Medulla oblongata (tissue), 1 donor: ENCODE results near the gene STK32C.
"Not testable (repeated sequence)": the region's sequence is repeated elsewhere in the genome, so short reads cannot be mapped to it uniquely, and the experiment has no call there.

Experiments used
- DNase-seq: peaks from one replicate; pipeline ENCODE4 v3.0.0-alpha.2; 2015; ENCODE audit errors: extremely low spot score

The STK32C gene

GRCh38 chr10:132267916-132268315 is 39.8 kb downstream of the STK32C start:
- not testable (repeated sequence) for DNase-seq

GRCh38 chr10:132266594-132267161 is 41.1 kb downstream of the STK32C start:
- DNase-seq: no peak

- peak; percentile 9 for DNase-seq
Observed at GRCh38 chr10:132265890-132266496, 41.8 kb downstream of the STK32C start.

GRCh38 chr10:132264966-132265889 is 42.5 kb downstream of the STK32C start:
- DNase-seq: peak; percentile 48

DNA sequence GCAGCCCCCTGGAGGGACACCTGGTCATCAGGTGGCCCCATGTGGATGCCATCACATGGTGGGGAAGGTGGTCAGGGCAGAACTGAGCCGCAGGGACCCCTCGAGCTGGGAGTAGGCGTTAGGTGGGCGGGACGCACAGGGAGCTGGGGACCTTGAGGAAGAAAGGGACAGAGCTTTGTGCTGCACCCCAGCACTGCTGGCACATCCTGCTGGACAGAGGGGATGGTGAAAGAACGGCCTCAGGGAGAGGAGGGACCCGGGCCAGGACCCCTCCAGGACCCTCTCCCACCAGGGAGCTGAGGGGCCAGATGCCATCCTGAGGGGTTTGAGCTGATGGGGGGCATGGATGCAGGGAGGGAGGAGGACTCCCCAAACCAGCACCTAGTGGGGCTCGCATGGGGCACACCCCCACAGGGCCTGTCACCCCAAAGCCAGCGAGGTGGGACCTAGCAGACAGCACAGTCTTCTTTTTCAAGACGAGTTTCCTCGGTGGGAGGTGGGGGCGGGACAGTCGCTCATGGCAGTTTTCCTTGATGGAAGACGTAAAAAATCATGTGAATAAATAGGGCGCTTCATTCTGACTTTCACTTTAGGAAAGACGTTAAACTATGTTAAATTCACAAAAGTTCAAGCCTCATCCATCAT is 43.3 kb downstream of the STK32C start:
- DNase-seq: no peak

GRCh38 chr10:132263866-132264265 is 43.9 kb downstream of the STK32C start:
- DNase-seq: peak; percentile 16

GRCh38 chr10:132259702-132260482 is 47.9 kb downstream of the STK32C start:
- peak; percentile 25 for DNase-seq

GRCh38 chr10:132258423-132258822 is 49.3 kb downstream of the STK32C start:
- DNase-seq: no peak

GRCh38 chr10:132257907-132258306 is 49.8 kb downstream of the STK32C start:
- DNase-seq: no peak

GRCh38 chr10:132257271-132257670 is 50.5 kb downstream of the STK32C start:
- DNase-seq: no peak

GRCh38 chr10:132256866-132257265 is 50.9 kb downstream of the STK32C start:
- no peak for DNase-seq

DNA sequence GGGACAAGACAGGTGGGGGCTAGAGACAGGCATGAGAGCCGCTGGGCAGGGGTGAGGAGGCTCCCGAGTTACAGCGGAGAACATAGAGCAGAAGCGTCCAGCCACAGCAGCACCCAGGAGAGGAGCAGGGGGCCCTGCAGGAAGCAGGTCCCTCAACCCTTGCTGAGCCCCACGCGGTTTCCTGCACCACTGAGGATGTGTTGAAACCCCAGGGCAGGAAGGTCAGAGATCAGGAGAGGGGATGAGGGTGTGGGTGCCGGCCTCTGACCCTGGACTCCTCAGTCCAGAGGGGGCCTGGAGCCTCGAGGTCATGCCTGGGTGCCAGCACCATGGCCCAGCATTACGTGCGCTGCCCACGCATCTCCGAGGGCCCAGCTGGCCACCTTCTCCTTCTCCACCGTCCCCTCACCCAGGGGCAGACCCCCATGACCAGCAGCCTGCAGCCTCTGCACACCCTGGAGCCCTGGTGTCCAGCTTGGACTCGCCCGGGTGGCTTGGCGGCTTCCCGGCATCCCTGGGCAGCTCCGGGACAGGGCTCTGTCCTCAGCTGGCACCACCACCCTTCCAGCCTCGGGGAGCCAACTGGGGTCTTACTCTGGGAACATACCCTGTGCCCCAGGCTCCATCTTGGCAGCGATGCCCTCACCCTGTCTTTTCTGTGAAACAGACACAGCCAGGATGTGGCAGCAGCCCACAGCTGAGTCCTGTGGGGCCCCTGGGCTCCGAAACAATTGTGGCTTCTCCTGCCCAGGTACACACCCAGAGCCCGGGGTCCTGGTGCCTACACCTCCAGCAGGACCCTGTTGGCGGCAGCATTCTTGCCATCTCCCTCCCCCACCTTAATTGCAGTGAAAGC is 52.0 kb downstream of the STK32C start:
- no peak for DNase-seq

DNA sequence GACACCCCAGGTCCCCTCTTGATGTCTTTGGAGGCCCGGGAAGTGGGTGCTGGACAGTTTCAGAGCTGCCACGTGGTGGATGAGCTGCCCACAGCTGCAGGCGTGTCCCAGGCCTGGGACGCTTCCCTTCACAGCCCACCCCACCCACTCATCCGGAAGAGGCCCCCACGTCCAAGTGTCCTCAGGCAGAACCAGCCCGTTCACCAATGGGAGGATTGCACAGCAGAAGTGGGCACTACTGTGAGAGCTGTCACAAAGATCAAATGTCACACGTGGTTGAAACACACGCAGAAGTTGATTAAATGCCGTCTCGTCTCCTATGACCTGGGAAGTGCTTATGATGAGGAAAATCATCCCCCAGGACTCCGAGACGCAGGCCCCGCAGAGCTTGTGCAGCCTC is 52.9 kb downstream of the STK32C start:
- no peak for DNase-seq

- DNase-seq: no peak
Observed at GRCh38 chr10:132253092-132253687, 54.6 kb downstream of the STK32C start.

DNA sequence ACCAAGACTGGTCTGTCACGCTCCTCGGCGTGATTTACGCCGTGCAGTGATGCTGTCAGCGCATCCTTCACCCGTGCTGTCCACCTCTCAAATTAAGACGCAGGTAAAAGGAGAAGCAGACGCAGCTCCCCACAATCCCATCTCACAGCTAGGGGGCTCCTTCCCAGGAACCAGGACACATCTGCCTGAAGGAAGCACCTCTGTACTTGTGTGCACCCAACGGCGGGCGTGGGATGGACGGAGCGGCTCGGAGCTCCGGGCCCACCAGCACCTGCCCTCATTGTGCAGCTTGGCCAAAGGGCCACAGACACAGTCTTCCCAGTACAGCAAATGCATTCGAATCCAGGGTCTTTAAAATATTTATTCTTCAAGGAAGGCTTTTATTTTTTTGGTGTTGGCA is 55.3 kb downstream of the STK32C start:
- no peak for DNase-seq

DNA sequence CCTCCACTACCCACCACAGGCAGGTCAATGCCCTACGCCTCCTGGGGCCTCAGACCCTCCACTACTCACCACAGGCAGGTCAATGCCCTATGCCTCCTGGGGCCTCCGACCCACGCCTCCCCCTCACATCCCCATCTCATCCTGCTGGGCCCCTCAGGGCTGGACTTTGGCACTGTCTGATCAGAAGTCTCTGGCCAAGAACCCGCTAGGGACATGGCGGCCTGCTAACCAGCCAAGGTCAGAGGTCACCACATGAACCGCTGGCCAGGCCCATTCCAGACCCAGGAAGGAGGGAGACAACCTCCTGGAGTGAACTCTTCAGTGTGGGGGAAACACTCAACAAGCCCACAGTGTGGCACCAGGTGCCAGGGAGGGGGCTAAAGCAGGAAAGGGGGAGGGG is 55.8 kb downstream of the STK32C start:
- DNase-seq: no peak

DNA sequence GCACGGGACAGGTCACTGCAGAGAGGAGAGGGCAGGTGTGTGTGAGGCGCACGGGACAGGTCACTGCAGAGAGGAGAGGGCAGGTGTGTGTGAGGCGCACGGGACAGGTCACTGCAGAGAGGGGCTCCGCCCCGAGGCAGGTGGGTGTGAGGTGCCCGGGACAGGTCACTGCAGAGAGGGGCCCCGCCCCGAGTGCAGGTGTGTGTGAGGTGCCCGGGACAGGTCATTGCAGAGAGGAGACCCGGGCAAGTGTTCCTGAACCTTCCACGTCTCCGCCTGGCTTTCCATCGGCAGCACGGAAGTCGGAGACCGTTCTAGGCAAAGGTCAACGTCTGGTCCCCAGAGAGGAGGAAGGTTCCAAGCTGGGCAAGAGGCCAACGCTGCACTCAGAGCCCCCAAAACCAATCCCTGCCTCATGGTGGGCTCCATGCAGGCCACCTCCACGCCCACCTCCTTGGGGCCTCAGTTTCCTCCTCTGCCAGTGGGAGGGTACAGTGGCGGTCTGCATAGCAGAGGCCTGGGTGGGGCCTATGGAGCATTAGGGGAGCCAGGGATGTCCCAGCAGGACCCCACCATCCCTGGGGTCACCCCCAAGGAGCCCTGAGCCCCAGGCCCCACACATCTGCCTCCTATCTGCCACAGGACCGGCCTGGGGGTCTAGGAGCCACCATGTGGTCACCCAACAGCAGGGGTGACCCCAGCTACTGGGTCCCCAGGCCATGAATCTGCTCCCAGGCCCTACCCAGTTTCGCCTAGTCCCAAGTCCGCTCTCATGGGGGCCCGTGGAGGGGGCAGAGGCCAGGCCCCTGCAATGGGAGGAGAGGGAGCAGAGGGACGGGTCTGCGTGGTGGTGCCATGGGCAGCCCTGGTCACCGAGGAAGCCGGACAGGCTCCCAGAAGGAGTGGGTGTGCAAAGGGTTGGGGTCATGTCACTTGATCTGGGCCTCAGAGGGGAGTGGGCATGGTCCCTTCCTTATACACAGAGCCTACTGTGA is 57.0 kb downstream of the STK32C start:
- no peak for DNase-seq

DNA sequence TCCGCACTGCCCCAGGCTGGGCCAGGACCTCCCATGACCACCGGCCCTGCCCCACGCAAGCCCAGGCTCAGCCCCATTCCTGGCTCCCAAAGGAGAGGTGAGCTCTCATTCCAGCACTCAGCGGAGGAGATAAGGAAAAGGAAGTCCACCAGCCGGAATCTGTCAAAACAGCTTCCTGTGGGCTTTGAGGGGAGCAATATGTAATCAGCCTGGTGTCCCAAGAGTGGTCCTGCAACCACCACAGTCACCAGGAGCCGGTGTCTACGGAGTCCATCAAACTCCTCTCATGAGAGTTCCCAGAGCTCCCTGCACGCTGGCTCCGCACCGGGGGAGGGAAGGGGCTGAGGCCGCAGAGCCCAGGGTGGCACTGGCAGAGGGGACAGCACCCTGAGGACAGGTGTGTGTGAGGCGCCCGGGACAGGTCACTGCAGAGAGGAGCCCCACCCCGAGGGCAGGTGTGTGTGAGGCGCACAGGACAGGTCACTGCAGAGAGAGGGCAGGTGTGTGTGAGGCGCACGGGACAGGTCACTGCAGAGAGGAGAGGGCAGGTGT is 57.9 kb downstream of the STK32C start:
- DNase-seq: no peak
